ENCODE measurements around the gene RBM23. TPM values are rescaled to one million over a fixed set of nuclear protein-coding genes. Genes with fewer than 3 reads are reported as not detected.
A peak's percentile ranks its signal among the peaks of the same experiment; 100 is the strongest.
"Not testable (repeated sequence)": the region's sequence is repeated elsewhere in the genome, so short reads cannot be mapped to it uniquely, and the experiment has no call there.

RBM23 gene
- polyA plus RNA-seq (2013, experiment 1 of 2), result 37.8 TPM
- polyA plus RNA-seq (2013, experiment 2 of 2), result 39.8 TPM

DNA sequence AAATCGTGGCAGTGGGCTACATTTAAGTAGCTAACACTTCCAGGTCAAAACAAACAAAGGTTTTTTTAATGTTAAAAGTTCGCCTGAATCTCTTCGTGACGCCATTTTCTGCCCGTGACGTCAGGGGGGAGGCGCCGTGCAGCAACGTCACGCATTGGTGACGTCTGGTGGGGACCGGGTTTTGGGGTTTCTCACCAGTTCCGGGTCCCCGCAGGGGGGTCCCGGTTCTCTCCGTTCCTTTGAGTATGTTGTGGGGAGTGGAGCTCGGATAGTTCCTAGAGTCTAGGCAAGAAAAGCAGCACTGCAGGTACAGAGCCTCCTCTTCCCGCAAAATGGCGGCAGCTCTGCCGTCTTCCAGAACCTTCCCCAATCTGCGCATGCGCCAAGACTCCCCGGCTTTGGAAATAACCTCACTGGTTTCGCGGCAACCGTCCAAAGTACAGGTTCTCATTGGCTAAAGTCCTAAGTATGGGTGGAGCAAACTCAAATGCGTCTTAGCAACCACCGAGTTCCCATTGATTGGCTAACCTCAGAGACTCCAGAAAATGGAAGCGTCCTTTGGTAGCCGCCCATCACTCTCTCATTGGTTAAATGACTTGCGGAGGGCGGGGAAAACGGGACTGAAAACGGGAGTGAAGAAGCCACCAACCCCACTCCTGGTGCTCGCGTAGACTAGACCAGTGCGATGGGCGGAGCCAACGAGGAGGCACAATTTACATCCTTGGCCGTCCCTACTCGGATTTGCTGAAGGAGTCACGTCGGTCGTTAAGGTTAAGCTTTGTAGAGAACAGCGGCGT is at the start of gene RBM23:
Gene RBM23, minus strand, starts transcription at position 346 of the 797 bp plus-strand sequence.
- H3K4me3 ChIP-seq (ENCODE audit: low read length), result peak within 1 kb of the TSS; percentile 93
- 2% methylated on average over 46 of the region's 46 CpGs for WGBS
- peaks cover 59% of the 10 kb centered on the region for H3K36me3 ChIP-seq (ENCODE audit: insufficient read depth, low read length)

DNA sequence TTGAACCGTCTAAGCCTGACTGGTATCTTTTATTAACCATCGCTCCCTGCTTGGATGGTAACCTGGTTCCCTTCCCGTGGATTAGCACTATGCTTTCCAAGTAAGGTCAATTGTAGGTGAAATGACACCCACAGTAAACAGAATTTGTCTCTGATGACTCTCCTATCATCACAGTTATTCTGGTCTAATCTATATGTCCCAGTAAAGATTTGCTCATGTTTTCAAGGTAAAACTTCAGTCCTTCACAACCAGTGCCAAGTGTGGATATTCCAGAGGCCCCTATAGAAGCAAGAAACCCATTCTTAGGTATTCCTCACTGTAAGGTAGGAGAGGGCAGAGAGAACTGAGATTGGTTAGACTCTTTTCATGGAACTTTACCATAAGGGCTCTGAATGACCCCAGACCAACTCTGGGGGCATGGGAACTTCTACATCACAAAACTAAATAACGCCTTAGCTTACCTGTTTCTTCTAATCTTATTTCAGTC is 47.9 kb upstream of the RBM23 start:
- Histone ChIP-seq H3K27ac (ENCODE audit: low read depth, low read length) (no peak overlapping the region; the same call in 1 of the 2 replicates), H3K9ac (ENCODE audit: low read depth, low read length) (no peak overlapping the region), H3K4me1 (ENCODE audit: insufficient read depth, low read length) (no peaks in the 10 kb centered on the region), H3K4me3 (ENCODE audit: low read length) (no peak overlapping the region), H3K9me3 (ENCODE audit: insufficient read depth, low read depth, low read length) (no peaks in the 10 kb centered on the region), H3K36me3 (ENCODE audit: insufficient read depth, low read length) (peaks cover 16% of the 10 kb centered on the region), H3K27me3 (ENCODE audit: insufficient read depth, low read length) (no peaks in the 10 kb centered on the region)
- WGBS, result 80% methylated on average over 4 of the region's 4 CpGs

More for the DNA sequence above, at the start of gene RBM23:
- no peaks in the 10 kb centered on the region for H3K9me3 ChIP-seq (ENCODE audit: insufficient read depth, low read depth, low read length)
- peak within 1 kb of the TSS; percentile 89 for H3K9ac ChIP-seq (ENCODE audit: low read depth, low read length)
- peaks cover 9% of the 10 kb centered on the region for H3K4me1 ChIP-seq (ENCODE audit: insufficient read depth, low read length)
- H3K27ac ChIP-seq (ENCODE audit: low read depth, low read length), result peak within 1 kb of the TSS; percentile 97
- H3K27me3 ChIP-seq (ENCODE audit: insufficient read depth, low read length), result no peaks in the 10 kb centered on the region

DNA sequence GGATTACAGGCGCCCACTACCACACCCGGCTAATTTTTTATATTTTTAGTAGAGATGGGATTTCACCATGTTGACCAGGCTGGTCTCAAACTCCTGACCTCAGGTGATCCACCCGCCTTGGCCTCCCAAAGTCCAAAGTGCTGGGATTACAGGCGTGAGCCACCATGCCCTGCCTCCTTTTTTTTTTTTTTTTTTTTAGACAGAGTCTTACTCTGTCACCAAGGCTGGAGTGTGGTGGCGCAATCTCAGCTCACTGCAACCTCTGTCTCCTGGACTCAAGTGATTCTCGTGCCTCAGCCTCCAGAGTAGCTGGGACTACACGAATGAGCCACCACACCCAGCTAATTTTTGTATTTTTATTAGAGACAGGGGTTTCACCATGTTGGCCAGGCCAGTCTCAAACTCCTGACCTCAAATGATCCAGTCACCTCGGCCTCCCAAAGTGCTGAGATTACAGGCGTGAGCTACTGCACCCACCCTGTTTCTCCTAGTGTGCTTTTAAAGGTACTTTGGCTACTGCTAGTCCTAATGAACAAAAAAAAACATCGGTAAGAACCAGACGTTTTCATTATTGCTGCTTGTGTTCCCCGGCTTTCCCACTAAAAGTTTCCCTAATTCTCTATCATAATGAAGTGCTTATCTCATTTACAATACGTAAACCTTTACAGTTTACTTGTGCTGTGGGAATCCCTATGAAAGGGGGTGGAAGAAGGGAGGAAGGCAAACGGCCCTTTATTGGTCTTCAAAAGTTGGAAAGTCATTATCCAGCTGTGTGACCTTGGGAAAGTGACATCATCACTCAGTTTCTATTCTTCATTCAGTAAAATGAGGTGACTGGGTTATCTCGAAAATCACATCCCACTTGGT is 47.2 kb upstream of the RBM23 start:
- H3K4me3 ChIP-seq (ENCODE audit: low read length); H3K27me3 ChIP-seq (ENCODE audit: insufficient read depth, low read length); H3K9ac ChIP-seq (ENCODE audit: low read depth, low read length); H3K36me3 ChIP-seq (ENCODE audit: insufficient read depth, low read length); H3K9me3 ChIP-seq (ENCODE audit: insufficient read depth, low read depth, low read length); H3K4me1 ChIP-seq (ENCODE audit: insufficient read depth, low read length): not testable (repeated sequence)
- 90% methylated on average over 13 of the region's 15 CpGs for WGBS
- H3K27ac ChIP-seq (ENCODE audit: low read depth, low read length), result peak overlapping the region; percentile 26; the same call in 1 of the 2 replicates

DNA sequence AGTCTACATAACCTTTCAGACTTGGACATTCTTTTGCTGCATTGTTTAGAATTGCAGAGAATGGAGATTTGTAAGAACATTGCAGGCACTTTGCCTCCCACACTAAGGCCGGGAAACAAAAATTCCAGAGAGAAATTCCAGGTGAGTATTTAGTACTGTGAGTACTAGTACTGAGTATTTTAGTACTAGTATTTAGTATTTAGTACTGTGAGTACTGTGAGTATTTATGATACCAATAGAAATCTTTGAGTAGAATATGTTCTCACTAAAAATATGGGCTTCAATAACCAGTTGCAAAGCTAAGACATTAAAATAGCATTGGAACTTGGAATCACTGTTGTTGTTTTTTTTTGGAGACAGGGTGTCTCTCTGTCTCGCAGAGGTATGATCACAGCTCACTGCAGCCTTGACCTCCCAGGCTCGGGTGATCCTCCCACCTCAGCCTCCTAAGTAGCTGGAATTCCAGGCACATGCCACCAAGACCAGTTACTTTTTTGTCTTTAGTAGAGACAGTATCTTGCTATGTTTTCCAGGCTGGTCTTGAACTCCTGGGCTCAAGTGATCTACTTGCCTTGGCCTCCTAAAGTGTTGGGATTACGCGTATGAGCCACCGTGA is 43.2 kb upstream of the RBM23 start:
- Histone ChIP-seq H3K27me3 (ENCODE audit: insufficient read depth, low read length) (no peaks in the 10 kb centered on the region), H3K36me3 (ENCODE audit: insufficient read depth, low read length) (no peaks in the 10 kb centered on the region), H3K4me3 (ENCODE audit: low read length) (no peak overlapping the region), H3K9ac (ENCODE audit: low read depth, low read length) (no peak overlapping the region), H3K9me3 (ENCODE audit: insufficient read depth, low read depth, low read length) (no peaks in the 10 kb centered on the region), H3K27ac (ENCODE audit: low read depth, low read length) (no peak overlapping the region), H3K4me1 (ENCODE audit: insufficient read depth, low read length) (no peaks in the 10 kb centered on the region)
- WGBS, result 96% methylated on average over 6 of the region's 6 CpGs

DNA sequence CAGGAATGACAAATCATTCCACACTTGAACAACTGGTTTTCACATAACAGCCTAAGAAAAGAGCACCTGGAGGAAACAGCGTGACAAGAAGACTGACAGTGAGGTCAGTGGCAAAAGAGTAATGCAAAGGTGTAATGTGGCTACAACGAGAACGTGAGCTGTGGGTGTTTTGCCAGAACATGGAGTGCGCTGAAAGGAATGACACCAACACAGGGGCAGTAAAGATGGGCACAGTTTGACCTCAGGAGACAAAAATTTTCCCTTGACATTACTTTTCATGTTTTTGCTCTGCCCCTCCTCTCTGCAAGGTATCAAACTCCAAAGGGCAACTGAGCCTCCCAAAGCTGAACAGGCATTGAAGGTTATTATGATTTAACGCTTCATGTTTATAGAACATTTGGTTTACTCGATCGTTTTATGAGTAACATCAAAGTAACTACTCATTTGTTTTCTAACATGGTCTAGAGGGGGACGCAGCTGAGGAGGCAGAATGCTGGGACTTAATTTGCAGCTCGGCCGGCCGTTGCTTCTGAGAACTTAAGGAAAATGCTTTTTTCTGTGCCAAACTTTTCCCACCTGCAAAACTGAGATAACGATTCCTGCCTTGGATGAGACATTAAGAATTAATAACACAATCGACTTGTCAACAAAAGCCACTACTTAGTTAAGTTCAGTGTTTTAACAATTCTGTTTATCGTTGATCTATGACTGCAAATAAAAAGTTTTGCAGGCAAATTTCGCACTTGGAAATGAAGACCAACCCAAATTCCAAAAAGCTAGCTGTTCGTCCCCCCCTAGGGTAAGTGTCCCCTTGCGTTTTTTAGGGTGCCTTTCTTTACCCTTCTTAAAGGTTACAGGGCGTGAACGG is 37.0 kb upstream of the RBM23 start:
- Histone ChIP-seq H3K9me3 (ENCODE audit: insufficient read depth, low read depth, low read length) (no peaks in the 10 kb centered on the region), H3K4me3 (ENCODE audit: low read length) (peak overlapping the region; percentile 67), H3K27ac (ENCODE audit: low read depth, low read length) (peak overlapping the region; percentile 97; the same call in 1 of the 2 replicates), H3K9ac (ENCODE audit: low read depth, low read length) (peak overlapping the region; percentile 94), H3K36me3 (ENCODE audit: insufficient read depth, low read length) (peaks cover 29% of the 10 kb centered on the region), H3K27me3 (ENCODE audit: insufficient read depth, low read length) (no peaks in the 10 kb centered on the region), H3K4me1 (ENCODE audit: insufficient read depth, low read length) (peaks cover 8% of the 10 kb centered on the region; the same call in 1 of the 2 replicates)
- 29% methylated on average over 19 of the region's 19 CpGs for WGBS

DNA sequence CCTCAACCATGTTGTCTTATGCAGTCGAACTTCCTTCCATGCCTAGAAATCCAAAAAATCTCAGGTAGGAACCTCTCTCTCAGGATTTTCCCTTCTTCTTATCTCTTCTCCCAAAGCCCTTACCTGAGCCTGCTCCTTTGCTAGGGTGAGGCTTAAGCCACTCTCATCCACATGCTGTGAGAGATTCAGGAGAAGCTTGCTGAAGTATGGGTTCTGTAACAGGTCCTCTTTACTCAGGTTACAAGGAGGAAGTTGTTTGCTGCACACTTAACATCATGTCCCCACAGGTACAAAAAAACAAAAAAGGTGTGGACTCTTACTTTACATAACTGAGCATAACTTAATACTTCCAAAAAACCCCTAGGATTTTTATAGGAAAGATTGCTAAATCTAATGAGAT is 33.5 kb upstream of the RBM23 start:
- Histone ChIP-seq H3K27me3 (ENCODE audit: insufficient read depth, low read length) (no peaks in the 10 kb centered on the region), H3K9me3 (ENCODE audit: insufficient read depth, low read depth, low read length) (no peaks in the 10 kb centered on the region), H3K36me3 (ENCODE audit: insufficient read depth, low read length) (peaks cover 54% of the 10 kb centered on the region), H3K4me3 (ENCODE audit: low read length) (no peak overlapping the region), H3K4me1 (ENCODE audit: insufficient read depth, low read length) (peaks cover 8% of the 10 kb centered on the region; the same call in 1 of the 2 replicates), H3K9ac (ENCODE audit: low read depth, low read length) (no peak overlapping the region), H3K27ac (ENCODE audit: low read depth, low read length) (no peak overlapping the region)
- 93% methylated on average over 1 of the region's 1 CpG for WGBS

DNA sequence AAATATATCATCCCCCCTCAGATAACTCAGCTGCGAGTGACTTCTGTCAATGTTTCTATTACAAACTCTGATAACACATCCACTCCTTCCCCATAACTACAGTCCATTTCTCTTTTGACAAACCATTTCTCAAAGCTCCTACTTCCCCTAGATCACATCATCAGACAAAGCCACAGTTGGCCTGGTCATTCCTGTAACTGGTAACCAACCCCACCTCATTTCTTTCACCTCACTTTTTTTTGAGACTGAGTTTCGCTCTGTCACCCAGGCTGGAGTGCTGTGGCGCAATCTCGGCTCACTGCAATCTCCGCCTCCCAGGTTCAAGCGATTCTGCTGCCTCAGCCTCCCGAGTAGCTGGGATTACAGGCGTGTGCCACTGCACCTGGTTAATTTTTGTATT is 32.8 kb upstream of the RBM23 start:
- 96% methylated on average over 8 of the region's 8 CpGs for WGBS
- H3K9ac ChIP-seq (ENCODE audit: low read depth, low read length); H3K27ac ChIP-seq (ENCODE audit: low read depth, low read length); H3K4me1 ChIP-seq (ENCODE audit: insufficient read depth, low read length); H3K27me3 ChIP-seq (ENCODE audit: insufficient read depth, low read length); H3K4me3 ChIP-seq (ENCODE audit: low read length); H3K9me3 ChIP-seq (ENCODE audit: insufficient read depth, low read depth, low read length): not testable (repeated sequence)
- H3K36me3 ChIP-seq (ENCODE audit: insufficient read depth, low read length), result peaks cover 59% of the 10 kb centered on the region

DNA sequence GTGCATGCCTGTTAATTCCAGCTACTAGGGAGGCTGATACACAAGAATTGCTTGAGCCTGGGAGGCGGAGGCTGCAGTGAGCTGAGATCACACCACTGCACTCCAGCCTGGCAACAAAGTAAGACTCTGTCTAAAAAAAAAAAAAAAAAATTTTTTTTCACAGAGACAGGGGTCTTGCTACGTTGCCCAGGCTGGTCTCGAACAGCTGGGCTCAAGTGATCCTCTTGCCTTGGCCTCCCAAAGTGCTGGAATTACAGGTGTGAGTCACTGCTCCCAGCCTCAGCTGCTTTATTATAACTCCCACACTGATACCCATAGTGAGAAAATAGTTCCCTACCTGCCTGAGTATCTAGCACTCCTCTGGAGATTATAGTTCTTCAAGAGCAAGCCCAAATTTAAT is 26.7 kb upstream of the RBM23 start:
- no peak overlapping the region for H3K4me3 ChIP-seq (ENCODE audit: low read length)
- WGBS, result 92% methylated on average over 3 of the region's 3 CpGs
- H3K4me1 ChIP-seq (ENCODE audit: insufficient read depth, low read length), result no peaks in the 10 kb centered on the region
- no peak overlapping the region for H3K9ac ChIP-seq (ENCODE audit: low read depth, low read length)
- no peaks in the 10 kb centered on the region for H3K9me3 ChIP-seq (ENCODE audit: insufficient read depth, low read depth, low read length)
- peaks cover 48% of the 10 kb centered on the region for H3K36me3 ChIP-seq (ENCODE audit: insufficient read depth, low read length)
- H3K27me3 ChIP-seq (ENCODE audit: insufficient read depth, low read length), result no peaks in the 10 kb centered on the region
- no peak overlapping the region for H3K27ac ChIP-seq (ENCODE audit: low read depth, low read length)

DNA sequence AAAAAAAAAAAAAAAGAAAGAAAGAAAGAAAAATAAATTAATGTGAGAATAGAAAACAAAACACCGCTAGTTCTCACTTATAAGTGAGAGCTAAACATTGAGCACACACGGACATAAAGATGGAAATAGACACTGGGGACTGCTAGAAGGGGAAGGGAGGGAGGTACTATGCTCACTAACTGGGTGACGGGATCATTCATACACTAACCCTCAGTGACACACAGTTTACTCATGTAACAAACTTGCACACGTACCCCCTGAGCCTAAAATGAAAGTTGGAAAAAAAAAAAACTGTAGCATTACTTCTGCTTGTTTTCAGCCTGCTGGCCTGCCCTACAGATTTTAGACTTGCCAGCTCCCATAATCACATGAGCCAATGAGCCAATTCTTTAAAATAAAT is 20.7 kb upstream of the RBM23 start:
- Histone ChIP-seq H3K36me3 (ENCODE audit: insufficient read depth, low read length) (0 out of 2 replicates have a peak, but pooled peaks cover 5% of the 10 kb centered on the region), H3K9ac (ENCODE audit: low read depth, low read length) (no peak overlapping the region), H3K27ac (ENCODE audit: low read depth, low read length) (no peak overlapping the region), H3K4me1 (ENCODE audit: insufficient read depth, low read length) (no peaks in the 10 kb centered on the region), H3K27me3 (ENCODE audit: insufficient read depth, low read length) (no peaks in the 10 kb centered on the region), H3K4me3 (ENCODE audit: low read length) (no peak overlapping the region), H3K9me3 (ENCODE audit: insufficient read depth, low read depth, low read length) (no peaks in the 10 kb centered on the region)
- 91% methylated on average over 4 of the region's 4 CpGs for WGBS

DNA sequence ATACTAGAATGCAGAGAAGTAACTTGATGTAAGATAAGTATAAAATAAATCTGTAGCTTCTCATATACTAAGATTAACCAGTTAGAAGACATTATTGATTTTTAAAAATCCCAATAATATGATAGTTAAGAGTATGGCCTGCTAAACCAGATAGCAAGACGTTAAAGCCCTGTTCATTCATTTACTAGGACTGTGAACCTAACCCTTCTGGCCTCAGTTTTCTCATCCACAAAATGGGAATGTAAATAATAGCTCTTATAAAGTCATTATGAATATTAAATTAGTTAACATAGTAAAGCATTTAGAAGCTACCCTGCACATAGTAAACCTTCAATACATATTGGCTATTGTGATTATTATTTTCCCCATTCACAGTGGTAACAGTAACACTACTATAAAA is 16.2 kb upstream of the RBM23 start:
- H3K27me3 ChIP-seq (ENCODE audit: insufficient read depth, low read length), result no peaks in the 10 kb centered on the region
- H3K9me3 ChIP-seq (ENCODE audit: insufficient read depth, low read depth, low read length), result no peaks in the 10 kb centered on the region
- no peak overlapping the region for H3K27ac ChIP-seq (ENCODE audit: low read depth, low read length)
- no peaks in the 10 kb centered on the region for H3K4me1 ChIP-seq (ENCODE audit: insufficient read depth, low read length)
- H3K9ac ChIP-seq (ENCODE audit: low read depth, low read length), result no peak overlapping the region
- H3K36me3 ChIP-seq (ENCODE audit: insufficient read depth, low read length), result no peaks in the 10 kb centered on the region
- no peak overlapping the region for H3K4me3 ChIP-seq (ENCODE audit: low read length)
- WGBS, result no CpG with 5 or more reads among the region's 1 CpG

Measured in HUES64 (cell line).